H1 (cell line): ENCODE data around the gene TINAGL1. TPM values are rescaled to one million over a fixed set of nuclear protein-coding genes. Genes with fewer than 3 reads are reported as not detected.
A peak's percentile ranks its signal among the peaks of the same experiment; 100 is the strongest.

Experiments used
- CTCF ChIA-PET: fragments of 300-600 bp; sonication (Branson Sonifier 250); formaldehyde crosslinking; loops from one replicate; lab custom pipeline; 2021; ENCODE audit not compliant: partially characterized antibody; lab: Charles Lee
- POLR2A ChIA-PET: fragments of 300-600 bp; sonication (Branson Sonifier 250); formaldehyde crosslinking; loops from one replicate; lab custom pipeline; 2021; ENCODE audit warnings: inconsistent platforms; ENCODE audit not compliant: partially characterized antibody; lab: Charles Lee
- DNase-seq, 2 experiments: peaks; one replicate each; pipeline versions ENCODE4 v3.0.0 to v3.0.0-alpha.2; 2010 to 2022; ENCODE audit warnings: low spot score in 2 of 2, low read depth in 1 of 2, mixed read lengths in 1 of 2
- FAIRE-seq: peaks from 2 replicates; lab custom pipeline; 2011; peaks lifted over from hg19 to GRCh38; lab: Jason Lieb, UNC
- H2AFZ ChIP-seq: 2 replicates; pipeline ENCODE4 v1.8.1; 2012; ENCODE audit warnings: low read length, inconsistent platforms
- H2AK5ac ChIP-seq: 2 replicates; pipeline ENCODE4 v1.6.1; 2013; ENCODE audit warnings: low read depth, low read length
- H2BK120ac ChIP-seq: replicated peaks from 2 replicates; pipeline ENCODE3; 2013; ENCODE audit warnings: low read depth, low read length, inconsistent platforms
- H2BK12ac ChIP-seq: 2 replicates; pipeline ENCODE4 v1.6.1; 2013; ENCODE audit warnings: low read depth, low read length
- H2BK15ac ChIP-seq: 2 replicates; pipeline ENCODE4 v1.6.1; 2013; ENCODE audit warnings: low read length
- H2BK20ac ChIP-seq: 2 replicates; pipeline ENCODE4 v1.6.1; 2013; ENCODE audit warnings: low read length
- H2BK5ac ChIP-seq: 2 replicates; pipeline ENCODE4 v1.6.1; 2013; ENCODE audit warnings: low read depth, low read length
- H3K14ac ChIP-seq: 2 replicates; pipeline ENCODE4 v1.6.1; 2013; ENCODE audit warnings: inconsistent platforms; ENCODE audit not compliant: insufficient read length
- H3K18ac ChIP-seq: 2 replicates; pipeline ENCODE4 v1.6.1; 2013; ENCODE audit warnings: low read length; ENCODE audit errors: extremely low read depth
- H3K23ac ChIP-seq: 2 replicates; pipeline ENCODE4 v1.6.1; 2013; ENCODE audit warnings: inconsistent platforms; ENCODE audit not compliant: insufficient read length
- H3K23me2 ChIP-seq: 2 replicates; pipeline ENCODE4 v1.6.1; 2013; ENCODE audit warnings: low read depth, low read length
- H3K27ac ChIP-seq: 2 replicates; pipeline ENCODE4 v1.6.1; 2011; ENCODE audit warnings: low read depth, low read length, inconsistent platforms
- H3K27me3 ChIP-seq, 4 experiments: replicated peaks in 1 of 4; 1 replicate in 1 of 4; 2 replicates in 3 of 4; pipeline versions ENCODE4 v1.6.1 to v1.8.1; 2011 to 2013; ENCODE audit warnings: low read length in 3 of 4, mild to moderate bottlenecking in 3 of 4, inconsistent platforms in 2 of 4, mixed read lengths in 2 of 4, moderate library complexity in 1 of 4; ENCODE audit not compliant: control insufficient read depth in 3 of 4, insufficient read depth in 3 of 4; ENCODE audit errors: extremely low read depth in 1 of 4
- H3K36me3 ChIP-seq, 4 experiments: 2 replicates each; pipeline versions ENCODE4 v1.6.1 to v1.8.1; 2011 to 2013; ENCODE audit warnings: mild to moderate bottlenecking in 4 of 4, low read length in 3 of 4, moderate library complexity in 2 of 4, control low read depth in 1 of 4, inconsistent platforms in 1 of 4; ENCODE audit not compliant: insufficient read depth in 4 of 4, control insufficient read depth in 2 of 4
- H3K4ac ChIP-seq: replicated peaks from 2 replicates; pipeline ENCODE3; 2013; ENCODE audit warnings: low read length, low read depth, mixed read lengths, inconsistent platforms; ENCODE audit not compliant: insufficient read length
- H3K4me1 ChIP-seq, 4 experiments: replicated peaks in 1 of 4; 1 replicate in 1 of 4; 2 replicates in 3 of 4; pipeline versions ENCODE4 v1.6.1 to v1.8.1; 2011 to 2013; ENCODE audit warnings: low read length in 3 of 4, inconsistent platforms in 2 of 4, mixed read lengths in 1 of 4; ENCODE audit not compliant: insufficient read depth in 4 of 4, control insufficient read depth in 3 of 4
- H3K4me2 ChIP-seq, 2 experiments: 2 replicates each; pipeline versions ENCODE4 v1.6.1 to v1.8.1; 2011 to 2013; ENCODE audit warnings: low read depth in 2 of 2, low read length in 2 of 2, control low read depth in 1 of 2, inconsistent platforms in 1 of 2, mild to moderate bottlenecking in 1 of 2; ENCODE audit not compliant: insufficient read depth in 1 of 2
- H3K4me3 ChIP-seq, 4 experiments: fragments of 200-600, 300-600 bp in 1 of 4; sonication (generic), shearing (Covaris generic), sonication (Bioruptor Twin) in 1 of 4; 2 replicates each; pipeline versions ENCODE4 v1.5.1 to v1.8.1; 2011 to 2016; ENCODE audit warnings: low read length in 4 of 4, low read depth in 3 of 4, control low read depth in 2 of 4, inconsistent platforms in 2 of 4, mild to moderate bottlenecking in 2 of 4, mixed read lengths in 1 of 4, moderate library complexity in 1 of 4; ENCODE audit not compliant: insufficient read depth in 2 of 4; ENCODE audit errors: extremely low read depth in 1 of 4
- H3K56ac ChIP-seq: replicated peaks from 2 replicates; pipeline ENCODE3; 2013; ENCODE audit warnings: low read depth, mild to moderate bottlenecking, mixed read lengths, low read length, inconsistent platforms; ENCODE audit not compliant: insufficient read length
- H3K79me1 ChIP-seq: 2 replicates; pipeline ENCODE4 v1.6.1; 2013; ENCODE audit warnings: low read depth, low read length, control low read depth
- H3K79me2 ChIP-seq, 2 experiments: 2 replicates each; pipeline versions ENCODE4 v1.6.1 to v1.8.1; 2012 to 2013; ENCODE audit warnings: low read length in 2 of 2, mild to moderate bottlenecking in 2 of 2, inconsistent platforms in 1 of 2; ENCODE audit not compliant: insufficient read depth in 2 of 2, control insufficient read depth in 1 of 2
- H3K9ac ChIP-seq, 4 experiments: replicated peaks in 1 of 4; 1 replicate in 1 of 4; 2 replicates in 3 of 4; pipeline versions ENCODE4 v1.6.1 to v1.8.1; 2011 to 2013; ENCODE audit warnings: low read depth in 3 of 4, low read length in 3 of 4, control low read depth in 2 of 4, mild to moderate bottlenecking in 2 of 4, moderate library complexity in 2 of 4, inconsistent platforms in 1 of 4; ENCODE audit errors: extremely low read depth in 1 of 4
- H3K9me3 ChIP-seq, 2 experiments: 2 replicates each; pipeline versions ENCODE4 v1.6.1 to v1.8.1; 2012 to 2013; ENCODE audit warnings: mild to moderate bottlenecking in 2 of 2, moderate library complexity in 2 of 2, control low read depth in 1 of 2, inconsistent platforms in 1 of 2, low read depth in 1 of 2, low read length in 1 of 2, mixed read lengths in 1 of 2; ENCODE audit not compliant: insufficient read depth in 2 of 2
- H4K20me1 ChIP-seq, 2 experiments: replicated peaks in 1 of 2; 2 replicates each; pipeline versions ENCODE3 to v1.8.1; 2011 to 2013; ENCODE audit warnings: inconsistent platforms in 2 of 2, low read length in 2 of 2, mild to moderate bottlenecking in 1 of 2; ENCODE audit not compliant: insufficient read depth in 2 of 2, control insufficient read depth in 1 of 2
- H4K5ac ChIP-seq: 2 replicates; pipeline ENCODE4 v1.6.1; 2013; ENCODE audit warnings: low read length, low read depth, mixed read lengths, inconsistent platforms; ENCODE audit not compliant: insufficient read length
- H4K8ac ChIP-seq: 2 replicates; pipeline ENCODE4 v1.8.0; 2013; ENCODE audit warnings: mild to moderate bottlenecking, moderate library complexity, low read length, inconsistent platforms; ENCODE audit not compliant: insufficient read depth; ENCODE audit errors: extremely low read depth
- H4K91ac ChIP-seq: replicated peaks from 2 replicates; pipeline ENCODE3; 2013; ENCODE audit warnings: low read length, mixed read lengths, inconsistent platforms; ENCODE audit not compliant: insufficient read length
- BRCA1 ChIP-seq: IDR thresholded peaks from 2 replicates; pipeline ENCODE4 v1.6.1; 2012; ENCODE audit warnings: low read depth, low read length, improper control_type of control experiment
- CEBPB ChIP-seq: IDR thresholded peaks from 2 replicates; pipeline ENCODE4 v1.6.1; 2012; ENCODE audit warnings: low read depth, low read length
- CHD1 ChIP-seq: IDR thresholded peaks from 2 replicates; pipeline ENCODE4 v1.6.1; 2012; ENCODE audit warnings: low read depth, low read length, improper control_type of control experiment
- CREB1 ChIP-seq: IDR thresholded peaks from 2 replicates; pipeline ENCODE4 v1.6.1; 2012; ENCODE audit warnings: inconsistent platforms
- SP2 ChIP-seq: IDR thresholded peaks from 2 replicates; pipeline ENCODE4 v1.6.1; 2012; ENCODE audit warnings: mild to moderate bottlenecking, low read length, inconsistent platforms
- WGBS, 2 experiments: shearing (Covaris generic) in 1 of 2; methylation state at CpG; one replicate each; pipeline versions ENCODE4 v1.1.6 to v1.1.7; 2013 to 2015; ENCODE audit warnings: low lambda C conversion rate in 2 of 2, mixed read lengths in 2 of 2, inconsistent platforms in 1 of 2, low coverage in 1 of 2, missing lambda C conversion rate in 1 of 2; ENCODE audit not compliant: insufficient replicate concordance in 2 of 2, insufficient coverage in 1 of 2, insufficient read length in 1 of 2; ENCODE audit errors: extremely low coverage in 1 of 2, missing lambda C conversion rate in 1 of 2; 5-methylcytosine and 5-hydroxymethylcytosine counted together
- polyA plus RNA-seq, 7 experiments: library from polyadenylated mRNA; depleted of rRNA in 3 of 7; stranded (reverse) in 5 of 7; unstranded in 2 of 7; fragments of >200 nt in 5 of 7; fragments of 200-250 nt in 2 of 7; gene quantifications; 1 replicate in 5 of 7; 2 replicates in 1 of 7; 4 replicates in 1 of 7; pipeline versions ENCODE4 v1.2.1 to v1.2.3, GENCODE V29; 2011 to 2013; ENCODE audit warnings: missing spikeins in 2 of 7, mixed read lengths in 2 of 7
- total RNA-seq: library from RNA; stranded (reverse); fragmentation: NEBNext Ultra II Directional; extraction: Animal tissue kit (Norgen Biotek cat#: 25700); gene quantifications from 2 replicates; pipeline ENCODE4 v1.2.1, GENCODE V29; 2021
- TF ChIP-seq, protein P1 (sequence below): IDR thresholded peaks from 2 replicates; pipeline ENCODE4 v1.6.1; 2012; ENCODE audit warnings: inconsistent platforms

The TINAGL1 gene
- total and polyA plus RNA-seq, 2 of the 8 experiments (the other 6 are each of a cell fraction or from before 2014, with no cell fraction given), result 11.2 to 21.7 TPM

GRCh38 chr1:31607360-31607759 lies 31.0 kb downstream of the TINAGL1 start:
- no peaks in the 10 kb centered on the region for H4K20me1 ChIP-seq
- 88% methylated on average over 5 of the region's 5 CpGs; no CpG with 5 or more reads in 1 of the 2 experiments for WGBS, 2 experiments
- peak in 1 of 2 experiments; percentile 22 for DNase-seq
- H3K9me3 ChIP-seq, result no peaks in the 10 kb centered on the region
- H3K14ac ChIP-seq, result no peak overlapping the region
- CTCF ChIA-PET, result interaction anchor here (0.6 to 1.7 kb wide), 3 partner anchors 10 to 39 kb away, joined by 3 to 5 read pairs (median 3); partner anchors contain the start of gene HCRTR1
- no peak overlapping the region for H2AFZ ChIP-seq
- no peaks in the 10 kb centered on the region for H3K23me2 ChIP-seq
- no peak for FAIRE-seq
- no peaks in the 10 kb centered on the region for H3K27me3 ChIP-seq
- H2BK15ac ChIP-seq, result no peak overlapping the region
- H3K4me2 ChIP-seq, result no peak overlapping the region
- no peak overlapping the region for H4K5ac ChIP-seq
- H4K91ac ChIP-seq, result no peak overlapping the region
- H2BK20ac ChIP-seq, result no peak overlapping the region
- H3K36me3 ChIP-seq, result no peaks in the 10 kb centered on the region
- no peak overlapping the region for H3K4me3 ChIP-seq
- POLR2A ChIA-PET, result no interaction called here
- no peaks in the 10 kb centered on the region for H3K4me1 ChIP-seq
- H2BK120ac ChIP-seq, result no peak overlapping the region
- H3K27ac ChIP-seq, result no peak overlapping the region
- no peak overlapping the region for H2BK5ac ChIP-seq
- no peak overlapping the region for H2BK12ac ChIP-seq
- H4K8ac ChIP-seq, result no peak overlapping the region
- no peak overlapping the region for H2AK5ac ChIP-seq
- H3K18ac ChIP-seq, result no peak overlapping the region
- no peak overlapping the region for H3K9ac ChIP-seq
- TF ChIP-seq CREB1, result no peak
- no peak for TF ChIP-seq SP2
- TF ChIP-seq CEBPB, result no peak
- TF ChIP-seq BRCA1, result no peak
- TF ChIP-seq, protein P1, sequence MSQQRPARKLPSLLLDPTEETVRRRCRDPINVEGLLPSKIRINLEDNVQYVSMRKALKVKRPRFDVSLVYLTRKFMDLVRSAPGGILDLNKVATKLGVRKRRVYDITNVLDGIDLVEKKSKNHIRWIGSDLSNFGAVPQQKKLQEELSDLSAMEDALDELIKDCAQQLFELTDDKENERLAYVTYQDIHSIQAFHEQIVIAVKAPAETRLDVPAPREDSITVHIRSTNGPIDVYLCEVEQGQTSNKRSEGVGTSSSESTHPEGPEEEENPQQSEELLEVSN, result no peak
- no peak for TF ChIP-seq CHD1
- TF ChIP-seq, all 59 proteins: peak for 0
- H3K79me2 ChIP-seq, result no peaks in the 10 kb centered on the region
- no peak overlapping the region for H3K56ac ChIP-seq
- H3K23ac ChIP-seq, result no peak overlapping the region
- H3K4ac ChIP-seq, result no peak overlapping the region
- no peaks in the 10 kb centered on the region for H3K79me1 ChIP-seq
